GM18511 (cell line): ENCODE data around the gene DUSP12.
"Not testable (repeated sequence)": the region's sequence is repeated elsewhere in the genome, so short reads cannot be mapped to it uniquely, and the experiment has no call there.

ENCODE experiments used
- ATAC-seq: cut with Tn5 transposase; IDR thresholded peaks from one replicate; pipeline ENCODE4 v1.9.1; 2021; ENCODE audit warnings: mild to moderate bottlenecking, moderate library complexity; ENCODE audit not compliant: unreplicated experiment

DUSP12 gene

GRCh38 chr1:161749509-161750407, at the start of gene DUSP12:
TSS of gene DUSP12 (plus strand) at chr1:161749786. CDS start at chr1:161749802, 16 bp downstream.
- ATAC-seq, result peak; percentile 97

DNA sequence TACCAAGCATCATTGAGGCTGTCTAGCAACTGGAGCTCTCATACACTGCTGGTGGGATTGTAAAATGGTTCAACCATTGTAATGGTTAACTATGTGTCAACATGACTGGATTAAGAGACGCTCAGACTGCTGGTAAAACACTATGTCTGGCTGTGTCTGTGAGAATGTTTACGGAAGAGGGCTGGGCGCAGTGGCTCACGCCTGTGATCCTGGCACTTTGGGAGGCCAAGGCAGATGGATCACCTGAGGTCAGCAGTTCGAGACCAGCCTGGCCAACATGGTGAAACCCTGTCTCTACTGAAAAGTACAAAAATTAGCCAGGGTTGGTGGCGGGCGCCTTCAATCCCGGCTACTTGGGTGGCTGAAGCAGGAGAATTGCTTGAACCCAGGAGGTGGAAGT, 47.3 kb upstream of the DUSP12 start:
- ATAC-seq, result no peak

DNA sequence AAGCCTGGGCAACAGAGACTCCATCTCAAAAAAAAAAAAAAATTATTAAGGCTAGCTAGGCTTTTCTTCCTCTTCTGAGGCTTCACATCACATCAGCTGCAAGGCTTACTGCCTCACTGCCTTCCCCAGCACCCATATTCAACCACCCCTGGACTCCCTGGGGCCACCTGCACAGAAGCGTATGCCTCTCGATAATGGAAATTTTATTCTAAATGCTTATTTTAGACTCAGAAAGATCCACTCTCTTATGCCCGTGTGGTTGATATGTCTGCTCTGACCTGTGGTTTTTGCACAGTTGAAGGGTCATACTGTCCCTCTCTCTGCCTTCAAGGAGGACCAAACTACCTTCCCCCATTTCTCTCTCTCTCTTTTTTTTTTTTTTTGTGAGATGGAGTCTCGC, 44.0 kb upstream of the DUSP12 start:
- peak; percentile 51 for ATAC-seq

DNA sequence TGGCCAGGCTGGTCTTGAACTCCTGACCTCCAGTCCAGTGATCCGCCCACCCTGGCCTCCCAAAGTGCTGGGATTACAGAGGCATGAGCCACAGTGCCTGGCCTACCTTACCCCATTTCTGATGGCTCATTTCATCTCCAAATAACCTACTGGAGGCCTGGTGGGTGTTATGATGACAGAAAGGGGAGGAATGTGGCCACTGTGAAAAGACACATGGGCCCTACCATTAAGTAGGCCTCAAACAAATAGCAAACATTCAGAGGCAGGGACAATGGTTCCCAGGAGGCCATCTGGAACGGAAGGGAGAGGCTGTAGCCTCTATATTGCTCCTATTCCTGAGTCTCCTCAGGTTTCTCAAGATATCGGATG, 43.5 kb upstream of the DUSP12 start:
- ATAC-seq, result no peak

GRCh38 chr1:161706482-161707347, 42.9 kb upstream of the DUSP12 start, which contains the start of gene FCRLA:
TSS of gene FCRLA (plus strand) at chr1:161707229. CDS start at chr1:161707265, 36 bp downstream.
- ATAC-seq, result peak; percentile 66

DNA sequence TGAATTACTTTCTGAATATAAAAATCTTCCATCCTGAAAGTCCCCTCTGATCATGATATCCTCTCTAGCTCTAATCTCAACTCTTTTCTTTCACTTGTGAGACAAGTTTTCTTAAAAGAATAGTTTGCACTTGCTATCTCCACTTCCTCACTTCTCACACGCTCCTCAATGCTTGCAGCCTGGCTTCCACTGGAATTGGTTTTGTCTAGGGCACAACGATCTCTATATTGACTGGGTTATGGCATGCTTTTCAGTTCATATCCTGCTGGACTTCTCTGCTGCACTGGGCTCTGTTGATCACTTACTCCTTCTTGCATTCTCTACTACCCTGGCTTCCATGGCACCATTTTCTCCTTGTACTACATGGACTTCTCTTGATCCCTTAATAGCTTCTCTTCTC, 42.1 kb upstream of the DUSP12 start:
- ATAC-seq, result no peak

DNA sequence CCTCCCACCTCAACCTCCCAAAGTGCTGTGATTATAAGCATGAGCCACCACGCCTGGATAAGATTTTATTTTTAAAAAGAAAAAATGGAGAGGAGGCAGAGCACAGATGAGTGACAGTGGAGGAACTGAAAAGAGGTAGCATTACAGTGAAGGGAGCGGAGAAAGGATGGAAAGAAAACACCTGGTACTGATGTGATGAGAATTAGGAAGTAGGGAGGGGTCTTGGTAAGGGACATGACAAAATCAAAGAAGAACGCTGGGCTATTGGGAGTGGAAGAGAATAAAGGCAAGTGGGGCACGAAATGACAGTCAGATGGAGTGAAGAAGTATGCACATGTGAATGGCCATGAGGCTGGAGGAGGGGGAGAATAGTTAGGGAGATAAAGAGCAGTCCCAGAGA, 40.2 kb upstream of the DUSP12 start:
- ATAC-seq, result no peak

DNA sequence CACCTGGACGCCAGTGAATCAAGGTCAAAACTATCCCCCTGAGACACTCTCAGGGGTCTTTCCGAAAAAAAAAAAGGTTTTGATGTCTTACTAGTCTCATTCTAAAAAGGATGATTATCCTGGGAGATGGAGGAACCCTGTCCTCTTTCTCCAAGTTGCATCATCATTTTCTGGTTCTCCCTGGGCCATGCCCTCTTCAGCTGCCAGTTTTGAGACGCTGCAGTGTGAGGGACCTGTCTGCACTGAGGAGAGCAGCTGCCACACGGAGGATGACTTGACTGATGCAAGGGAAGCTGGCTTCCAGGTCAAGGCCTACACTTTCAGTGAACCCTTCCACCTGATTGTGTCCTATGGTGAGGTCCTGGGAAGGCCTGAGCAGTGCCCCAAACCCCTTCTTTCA, 39.0 kb upstream of the DUSP12 start:
- no peak for ATAC-seq

- ATAC-seq, result peak; percentile 56
Measured at GRCh38 chr1:161718559-161719324, 30.8 kb upstream of the DUSP12 start.

- peak; percentile 66 for ATAC-seq
Measured at GRCh38 chr1:161719325-161719611, 30.3 kb upstream of the DUSP12 start.

- no peak for ATAC-seq
Measured at GRCh38 chr1:161720422-161720821, 29.2 kb upstream of the DUSP12 start.

GRCh38 chr1:161720956-161721737, 28.4 kb upstream of the DUSP12 start, which contains the start of gene FCRLB:
TSS of gene FCRLB (plus strand) at chr1:161721544. CDS start at chr1:161722673, 1,129 bp downstream.
- no peak for ATAC-seq

DNA sequence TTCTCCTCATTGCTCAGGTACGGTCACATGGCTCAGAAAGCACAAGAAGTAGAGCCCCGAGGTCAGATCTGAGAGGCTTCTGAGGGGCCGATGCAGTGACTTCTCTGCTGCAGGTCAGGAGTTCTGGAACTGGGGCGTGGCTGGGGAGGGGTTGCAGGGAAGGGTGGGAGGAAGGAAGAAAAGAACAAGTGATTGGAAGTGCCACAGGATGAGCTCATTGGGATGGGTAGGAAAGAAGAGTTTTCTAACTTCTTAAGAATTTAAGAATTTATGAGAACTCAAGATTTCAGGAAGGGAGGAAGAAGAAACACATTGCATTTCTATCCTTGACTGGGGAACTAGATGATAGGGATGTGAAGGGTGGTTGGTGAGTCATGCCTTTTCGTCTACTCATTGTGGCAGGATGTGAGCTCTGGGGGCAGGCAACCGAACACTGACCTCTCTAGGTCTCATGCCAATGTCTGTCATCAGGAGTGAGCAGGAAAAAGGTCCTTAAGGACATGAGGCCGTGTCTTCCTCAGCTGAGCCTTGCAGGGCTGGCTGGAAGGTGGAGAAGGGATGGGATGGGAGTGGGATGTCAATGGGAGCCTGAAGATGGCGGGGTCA, 27.7 kb upstream of the DUSP12 start:
- no peak for ATAC-seq

GRCh38 chr1:161722406-161722805, 27.2 kb upstream of the DUSP12 start:
- ATAC-seq, result no peak

DNA sequence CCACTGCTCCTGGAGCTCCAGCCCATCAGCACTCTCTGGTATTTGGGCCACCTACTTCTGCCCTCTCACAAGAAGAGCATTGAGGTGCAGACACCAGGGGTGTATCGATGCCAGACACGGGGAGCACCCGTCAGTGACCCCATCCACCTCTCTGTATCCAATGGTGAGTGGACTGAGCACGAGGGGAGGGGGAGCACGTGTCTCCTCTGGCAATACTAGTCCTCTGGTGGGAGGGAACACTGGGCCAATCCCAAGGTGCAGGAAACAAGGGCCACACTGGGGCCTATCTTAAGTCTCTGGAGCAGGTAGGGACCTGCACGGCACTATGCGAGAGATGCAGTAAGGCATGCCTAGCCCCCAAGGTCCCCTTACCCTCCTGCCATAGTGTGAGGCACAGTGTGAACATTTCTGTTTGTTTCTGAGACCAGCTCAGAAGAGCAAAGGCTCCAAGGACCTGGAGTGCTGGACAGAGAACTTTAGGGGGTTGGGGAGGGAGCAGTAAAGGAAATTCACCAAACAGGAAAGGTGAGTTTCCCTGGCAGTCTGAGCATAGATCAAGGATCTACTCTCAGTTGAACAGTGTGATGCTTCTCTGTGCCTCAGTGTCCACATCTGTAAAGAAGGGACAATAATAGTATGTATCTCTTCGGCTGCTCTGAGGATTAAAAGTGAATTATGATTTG, 26.0 kb upstream of the DUSP12 start:
- no peak for ATAC-seq

- not testable (repeated sequence) for ATAC-seq
Measured at GRCh38 chr1:161725258-161725907, 24.2 kb upstream of the DUSP12 start.

- ATAC-seq, result peak; percentile 24
Measured at GRCh38 chr1:161725908-161726472, 23.6 kb upstream of the DUSP12 start.

GRCh38 chr1:161726473-161727255, 22.9 kb upstream of the DUSP12 start:
- ATAC-seq, result peak; percentile 55
